Suprapubic skin (tissue), 4 donors: Measurements from ENCODE around the gene FAM20B. TPM values are rescaled to one million over a fixed set of nuclear protein-coding genes. Genes with fewer than 3 reads are reported as not detected.
"Not testable (repeated sequence)": the region's sequence is repeated elsewhere in the genome, so short reads cannot be mapped to it uniquely, and the experiment has no call there.

Experiments used
- DNase-seq, 2 donors: peaks; one replicate each; pipeline ENCODE4 v3.0.0-alpha.2; 2019; ENCODE audit warnings: low spot score in 2 of 2
- H3K27ac ChIP-seq: fragments of 200-600 bp; sonication (generic); one replicate; pipeline ENCODE4 v1.5.1; 2019
- H3K27me3 ChIP-seq: fragments of 200-600 bp; sonication (generic); one replicate; pipeline ENCODE4 v1.5.1; 2019
- H3K36me3 ChIP-seq: fragments of 200-600 bp; sonication (generic); one replicate; pipeline ENCODE4 v1.5.1; 2019
- H3K4me1 ChIP-seq: fragments of 200-600 bp; sonication (generic); one replicate; pipeline ENCODE4 v1.5.1; 2019
- H3K4me3 ChIP-seq: fragments of 200-600 bp; sonication (generic); one replicate; pipeline ENCODE4 v1.5.1; 2019; ENCODE audit warnings: mild to moderate bottlenecking
- H3K9me3 ChIP-seq: fragments of 200-600 bp; sonication (generic); one replicate; pipeline ENCODE4 v1.5.1; 2019
- CTCF ChIP-seq, 2 donors: fragments of 200-600 bp in 1 of 2; fragments of 450-650 bp in 1 of 2; sonication (generic) in 1 of 2; IDR thresholded peaks; one replicate each; pipeline ENCODE4 v1.5.1; 2016 to 2019; ENCODE audit warnings: antibody characterized with exemption in 2 of 2, mild to moderate bottlenecking in 1 of 2, moderate library complexity in 1 of 2
- EP300 ChIP-seq: sonication (generic); formaldehyde crosslinking; IDR thresholded peaks from one replicate; pipeline ENCODE4 v1.6.1; 2017; ENCODE audit warnings: antibody characterized with exemption
- POLR2A ChIP-seq, 2 donors: fragments of 450-650 bp; IDR thresholded peaks; one replicate each; pipeline ENCODE4 v1.6.1; 2017; ENCODE audit warnings: antibody characterized with exemption in 2 of 2, mild to moderate bottlenecking in 2 of 2, moderate library complexity in 2 of 2
- POLR2AphosphoS5 ChIP-seq, 3 donors: sonication (generic); formaldehyde crosslinking; IDR thresholded peaks; one replicate each; pipeline ENCODE4 v1.6.1; 2017; ENCODE audit warnings: antibody characterized with exemption in 3 of 3
- WGBS: methylation state at CpG from one replicate; pipeline ENCODE4 v1.1.5; 2018; 5-methylcytosine and 5-hydroxymethylcytosine counted together
- total RNA-seq, 4 donors: library from RNA; depleted of rRNA; stranded (reverse); fragments of >200 nt; gene quantifications; one replicate each; pipeline ENCODE4 v1.1.0, GENCODE V29; 2016

The FAM20B gene
- total RNA-seq, 4 donors from 2014 or later: 18.1 to 30.6 (median 21.7) TPM

- no peak overlapping the region for H3K4me3 ChIP-seq
- no peak for DNase-seq
- H3K36me3 ChIP-seq: no peaks in the 10 kb centered on the region
- no peaks in the 10 kb centered on the region for H3K9me3 ChIP-seq
- WGBS: 12% methylated on average over 1 of the region's 1 CpG
- no peaks in the 10 kb centered on the region for H3K27me3 ChIP-seq
- peaks cover 17% of the 10 kb centered on the region for H3K4me1 ChIP-seq
- H3K27ac ChIP-seq: no peak overlapping the region
- no peak for TF ChIP-seq EP300
- TF ChIP-seq POLR2AphosphoS5 (IDR thresholded peaks at IDR 0.05): no peak
- TF ChIP-seq POLR2A (IDR thresholded peaks at IDR 0.05): no peak
- no peak for TF ChIP-seq CTCF (IDR thresholded peaks at IDR 0.05)
Observed at GRCh38 chr1:179038528-179039281, 13.0 kb downstream of the FAM20B start.

- H3K4me1 ChIP-seq, H3K27ac ChIP-seq, H3K27me3 ChIP-seq, H3K4me3 ChIP-seq, H3K36me3 ChIP-seq, H3K9me3 ChIP-seq, DNase-seq: not testable (repeated sequence)
- WGBS: 80% methylated on average over 9 of the region's 9 CpGs
Observed at GRCh38 chr1:179039502-179040174, 13.9 kb downstream of the FAM20B start.

GRCh38 chr1:179040175-179040551 is 14.5 kb downstream of the FAM20B start:
- not testable (repeated sequence) for H3K9me3 ChIP-seq, DNase-seq, H3K36me3 ChIP-seq, H3K4me3 ChIP-seq, H3K27me3 ChIP-seq, H3K27ac ChIP-seq, H3K4me1 ChIP-seq
- WGBS: 70% methylated on average over 3 of the region's 27 CpGs

- Histone ChIP-seq H3K27ac (no peak overlapping the region), H3K27me3 (no peaks in the 10 kb centered on the region), H3K4me1 (peaks cover 5% of the 10 kb centered on the region), H3K4me3 (no peak overlapping the region), H3K9me3 (no peaks in the 10 kb centered on the region), H3K36me3 (no peaks in the 10 kb centered on the region)
- 98% methylated on average over 5 of the region's 8 CpGs for WGBS
- no peak for DNase-seq
- TF ChIP-seq EP300: no peak
- no peak for TF ChIP-seq CTCF (IDR thresholded peaks at IDR 0.05)
- no peak for TF ChIP-seq POLR2A (IDR thresholded peaks at IDR 0.05)
- no peak for TF ChIP-seq POLR2AphosphoS5 (IDR thresholded peaks at IDR 0.05)
Observed at GRCh38 chr1:179042087-179042486, 16.4 kb downstream of the FAM20B start.

- H3K9me3 ChIP-seq: no peaks in the 10 kb centered on the region
- TF ChIP-seq EP300: no peak
- no peak for TF ChIP-seq POLR2AphosphoS5 (IDR thresholded peaks at IDR 0.05)
- TF ChIP-seq POLR2A (IDR thresholded peaks at IDR 0.05): no peak
- TF ChIP-seq CTCF (IDR thresholded peaks at IDR 0.05): no peak
- H3K27me3 ChIP-seq: no peaks in the 10 kb centered on the region
- no peak overlapping the region for H3K4me3 ChIP-seq
- peaks cover 5% of the 10 kb centered on the region for H3K4me1 ChIP-seq
- 86% methylated on average over 4 of the region's 5 CpGs for WGBS
- H3K36me3 ChIP-seq: no peaks in the 10 kb centered on the region
- no peak overlapping the region for H3K27ac ChIP-seq
- DNase-seq: no peak
Observed at GRCh38 chr1:179042700-179043099, 17.0 kb downstream of the FAM20B start.

- no peaks in the 10 kb centered on the region for H3K36me3 ChIP-seq
- no peak overlapping the region for H3K4me3 ChIP-seq
- WGBS: 100% methylated on average over 2 of the region's 4 CpGs
- H3K9me3 ChIP-seq: no peaks in the 10 kb centered on the region
- DNase-seq: no peak
- no peak overlapping the region for H3K27ac ChIP-seq
- no peaks in the 10 kb centered on the region for H3K27me3 ChIP-seq
- H3K4me1 ChIP-seq: peaks cover 5% of the 10 kb centered on the region
- TF ChIP-seq POLR2AphosphoS5 (IDR thresholded peaks at IDR 0.05): no peak
- no peak for TF ChIP-seq CTCF (IDR thresholded peaks at IDR 0.05)
- no peak for TF ChIP-seq EP300
- TF ChIP-seq POLR2A (IDR thresholded peaks at IDR 0.05): no peak
Observed at GRCh38 chr1:179043266-179043665, 17.6 kb downstream of the FAM20B start.
